A673 (cell line): ENCODE measurements around the gene TTC38. TPM values are rescaled to one million over a fixed set of nuclear protein-coding genes. Genes with fewer than 3 reads are reported as not detected.

Experiments
- BruUV-seq: library from RNA; stranded (reverse); fragments of 400-500 nt; replicated peaks from 2 replicates; lab custom pipeline; 2021; lab: Mats Ljungman, UMichigan
- CTCF ChIA-PET: fragments of 300-600 bp; sonication (Branson Sonifier 250); formaldehyde crosslinking; loops from one replicate; lab custom pipeline; 2022; ENCODE audit warnings: antibody characterized with exemption; lab: Charles Lee
- POLR2A ChIA-PET: fragments of 300-600 bp; sonication (Branson Sonifier 250); formaldehyde crosslinking; loops from one replicate; lab custom pipeline; 2022; ENCODE audit warnings: antibody characterized with exemption; ENCODE audit not compliant: low non-redundant PET; lab: Charles Lee
- DNase-seq: peaks from one replicate; pipeline ENCODE4 v3.0.0-alpha.2; 2015; ENCODE audit warnings: low spot score
- H3K27ac ChIP-seq: fragments of 200-600 bp; sonication (generic); 2 replicates; pipeline ENCODE4 v1.5.1; 2016; ENCODE audit warnings: mixed run types, low read depth, mild to moderate bottlenecking, mixed read lengths, antibody characterized with exemption, low read length; ENCODE audit not compliant: poor library complexity, severe bottlenecking
- H3K27me3 ChIP-seq: fragments of 200-600 bp; sonication (generic); replicated peaks from 2 replicates; pipeline ENCODE4 v1.6.1; 2017; ENCODE audit warnings: mixed run types, low read depth, mild to moderate bottlenecking, mixed read lengths, antibody characterized with exemption, low read length; ENCODE audit not compliant: insufficient read depth, poor library complexity
- H3K36me3 ChIP-seq: fragments of 200-600 bp; sonication (generic); 2 replicates; pipeline ENCODE4 v1.6.1; 2016; ENCODE audit warnings: mixed run types, mild to moderate bottlenecking, mixed read lengths, antibody characterized with exemption, low read length; ENCODE audit not compliant: insufficient read depth, poor library complexity, severe bottlenecking
- H3K4me1 ChIP-seq: fragments of 200-600 bp; sonication (generic); 2 replicates; pipeline ENCODE4 v1.6.1; 2017; ENCODE audit warnings: mixed run types, mild to moderate bottlenecking, mixed read lengths, antibody characterized with exemption, low read length; ENCODE audit not compliant: insufficient read depth, poor library complexity, severe bottlenecking
- H3K4me3 ChIP-seq: fragments of 200-600 bp; sonication (generic); 2 replicates; pipeline ENCODE4 v1.5.1; 2016; ENCODE audit warnings: low read depth, mixed run types, mild to moderate bottlenecking, mixed read lengths, low read length; ENCODE audit not compliant: poor library complexity, severe bottlenecking
- H3K9me3 ChIP-seq: fragments of 200-600 bp; sonication (generic); 2 replicates; pipeline ENCODE4 v1.6.1; 2016; ENCODE audit warnings: mixed run types, low read depth, mild to moderate bottlenecking, mixed read lengths, antibody characterized with exemption, low read length; ENCODE audit not compliant: poor library complexity, severe bottlenecking
- EZH2 ChIP-seq: fragments of 200-600 bp; sonication (generic); IDR thresholded peaks from 2 replicates; pipeline ENCODE4 v1.6.1; 2017; ENCODE audit warnings: borderline replicate concordance, low read depth, mild to moderate bottlenecking, mixed read lengths, antibody characterized with exemption, low read length; ENCODE audit not compliant: poor library complexity, severe bottlenecking
- intact Hi-C: fragments of 100-400 bp; cut with micrococcal nuclease; formaldehyde crosslinking; loops from one replicate; pipeline ENCODE4 v1.10.0; 2022; ENCODE audit not compliant: unreplicated experiment
- total RNA-seq: library from RNA; stranded (reverse); gene quantifications from 2 replicates; pipeline ENCODE4 v1.2.3, GENCODE V29; 2021
- TF ChIP-seq, protein P1 (sequence below): fragments of 300-800, 200-600 bp; sonication (generic); conservative IDR thresholded peaks from 2 replicates; pipeline ENCODE4 v1.5.1; 2017; ENCODE audit warnings: low read depth, mild to moderate bottlenecking, antibody characterized with exemption, low read length, moderate library complexity, mixed read lengths

The TTC38 gene
- total RNA-seq, 1 experiment from 2014 or later: 11.4 TPM

DNA sequence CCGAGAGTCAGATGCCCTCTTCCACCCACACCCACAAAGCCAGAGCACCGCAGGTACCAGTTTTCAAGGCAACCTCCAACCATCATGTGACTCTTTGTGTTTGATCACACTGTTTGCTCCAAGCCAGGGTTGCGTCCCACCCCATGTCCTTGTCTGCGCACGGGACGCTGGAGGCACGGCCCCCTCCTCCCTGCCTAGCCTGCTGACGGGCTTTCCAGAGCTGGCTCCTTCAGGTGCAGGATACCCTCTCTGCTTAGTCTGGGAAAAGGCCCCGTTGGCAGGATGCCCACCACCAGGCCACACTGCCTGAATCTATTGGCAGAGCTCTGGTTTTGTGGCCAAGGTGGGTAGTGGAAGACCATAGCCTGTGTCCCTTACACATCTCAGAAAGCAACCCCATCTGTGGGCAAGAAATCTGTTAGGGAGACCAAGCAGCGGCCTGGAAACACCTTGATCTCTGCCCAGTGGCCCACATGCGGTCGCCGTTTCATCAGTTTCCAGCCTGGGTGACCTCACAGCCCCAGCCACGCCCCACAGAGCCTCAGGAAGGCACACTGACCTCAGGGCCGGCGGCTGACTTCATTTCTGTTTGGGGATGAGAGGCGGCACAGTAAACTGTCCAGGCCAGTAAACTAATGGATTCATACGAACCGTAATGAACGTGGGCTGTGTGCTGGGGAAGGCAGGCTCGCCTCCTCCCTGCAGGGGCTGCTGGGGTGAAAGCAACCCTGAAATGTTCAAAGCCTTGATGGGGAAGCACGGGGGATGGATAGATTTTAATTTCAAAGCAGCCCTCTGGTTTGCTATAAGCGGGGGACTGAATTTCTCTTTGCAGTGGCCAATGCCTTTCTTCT is 43.5 kb upstream of the TTC38 start:
- no TSS peak for BruUV-seq
- H3K9me3 ChIP-seq: no peaks in the 10 kb centered on the region
- no peaks in the 10 kb centered on the region for H3K36me3 ChIP-seq
- ChIA-PET CTCF (no interaction called here), POLR2A (no interaction called here)
- no peak for DNase-seq
- intact Hi-C loops: no loop called here
- TF ChIP-seq, protein P1, sequence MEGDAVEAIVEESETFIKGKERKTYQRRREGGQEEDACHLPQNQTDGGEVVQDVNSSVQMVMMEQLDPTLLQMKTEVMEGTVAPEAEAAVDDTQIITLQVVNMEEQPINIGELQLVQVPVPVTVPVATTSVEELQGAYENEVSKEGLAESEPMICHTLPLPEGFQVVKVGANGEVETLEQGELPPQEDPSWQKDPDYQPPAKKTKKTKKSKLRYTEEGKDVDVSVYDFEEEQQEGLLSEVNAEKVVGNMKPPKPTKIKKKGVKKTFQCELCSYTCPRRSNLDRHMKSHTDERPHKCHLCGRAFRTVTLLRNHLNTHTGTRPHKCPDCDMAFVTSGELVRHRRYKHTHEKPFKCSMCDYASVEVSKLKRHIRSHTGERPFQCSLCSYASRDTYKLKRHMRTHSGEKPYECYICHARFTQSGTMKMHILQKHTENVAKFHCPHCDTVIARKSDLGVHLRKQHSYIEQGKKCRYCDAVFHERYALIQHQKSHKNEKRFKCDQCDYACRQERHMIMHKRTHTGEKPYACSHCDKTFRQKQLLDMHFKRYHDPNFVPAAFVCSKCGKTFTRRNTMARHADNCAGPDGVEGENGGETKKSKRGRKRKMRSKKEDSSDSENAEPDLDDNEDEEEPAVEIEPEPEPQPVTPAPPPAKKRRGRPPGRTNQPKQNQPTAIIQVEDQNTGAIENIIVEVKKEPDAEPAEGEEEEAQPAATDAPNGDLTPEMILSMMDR: no peak
- TF ChIP-seq EZH2: no peak
- H3K4me3 ChIP-seq: no peak overlapping the region
- no peaks in the 10 kb centered on the region for H3K27me3 ChIP-seq
- no peaks in the 10 kb centered on the region for H3K4me1 ChIP-seq
- H3K27ac ChIP-seq: no peak overlapping the region

- H3K27me3 ChIP-seq: no peaks in the 10 kb centered on the region
- POLR2A ChIA-PET: no interaction called here
- no peak for DNase-seq
- H3K4me3 ChIP-seq: no peak overlapping the region
- TF ChIP-seq EZH2: no peak
- TF ChIP-seq, protein P1: no peak
- H3K27ac ChIP-seq: no peak overlapping the region
- no TSS peak for BruUV-seq
- H3K36me3 ChIP-seq: no peaks in the 10 kb centered on the region
- CTCF ChIA-PET: no interaction called here
- no peaks in the 10 kb centered on the region for H3K4me1 ChIP-seq
- no peaks in the 10 kb centered on the region for H3K9me3 ChIP-seq
- intact Hi-C loops: no loop called here
These were observed 42.9 kb upstream of the TTC38 start for GRCh38 chr22:46224898-46225290.

- CTCF ChIA-PET: no interaction called here
- Histone ChIP-seq H3K4me3 (no peak overlapping the region), H3K9me3 (no peaks in the 10 kb centered on the region), H3K4me1 (no peaks in the 10 kb centered on the region), H3K36me3 (no peaks in the 10 kb centered on the region), H3K27me3 (no peaks in the 10 kb centered on the region), H3K27ac (no peak overlapping the region)
- POLR2A ChIA-PET: no interaction called here
- TF ChIP-seq EZH2: no peak
- TF ChIP-seq, protein P1: no peak
- intact Hi-C loops: no loop called here
- BruUV-seq: no TSS peak
- no peak for DNase-seq
These were observed 42.2 kb upstream of the TTC38 start for GRCh38 chr22:46225631-46226030.
